CD4-positive, alpha-beta T cell treated with Interleukin-4 for 1 hour (primary cell): Measurements from ENCODE around the gene SLC35B1.
"Not testable (repeated sequence)": the region's sequence is repeated elsewhere in the genome, so short reads cannot be mapped to it uniquely, and the experiment has no call there.

Experiments
- DNase-seq, 2 donors: peaks; one replicate each; pipeline ENCODE4 v3.0.0-alpha.2; 2020 to 2022

Gene SLC35B1

DNA sequence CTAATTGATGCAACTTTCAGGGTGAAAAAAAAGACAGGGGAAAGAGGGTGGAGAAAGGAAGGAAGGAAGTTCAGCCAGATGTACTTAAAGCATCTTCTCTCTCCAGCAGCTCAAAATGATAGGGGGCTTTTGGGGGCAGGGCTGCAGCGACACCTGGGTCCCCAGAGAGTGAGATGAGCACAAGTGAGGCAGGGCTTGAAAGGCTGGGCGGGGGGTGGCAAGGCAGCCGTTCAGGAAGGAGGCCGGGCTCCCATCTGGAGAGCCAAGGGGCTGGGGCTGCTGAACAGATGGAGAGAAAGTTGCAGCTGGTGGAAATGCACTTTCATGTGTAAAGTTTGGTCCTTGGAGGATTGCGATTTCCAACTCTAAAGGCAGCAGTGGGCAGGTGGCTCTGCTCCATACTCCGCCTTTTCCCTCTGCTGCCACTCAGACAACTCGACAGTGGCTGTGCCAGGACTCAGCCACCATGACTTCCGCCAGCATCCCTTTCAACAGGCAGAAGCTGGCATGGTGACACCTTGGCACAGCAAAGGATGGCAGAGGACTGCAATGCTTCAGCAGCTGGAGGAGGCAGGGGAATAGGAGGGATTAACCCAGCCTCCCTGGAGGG, 7.7 kb downstream of the SLC35B1 start:
- DNase-seq = no peak

GRCh38 chr17:49698005-49698404, 9.8 kb downstream of the SLC35B1 start:
- no peak for DNase-seq

DNA sequence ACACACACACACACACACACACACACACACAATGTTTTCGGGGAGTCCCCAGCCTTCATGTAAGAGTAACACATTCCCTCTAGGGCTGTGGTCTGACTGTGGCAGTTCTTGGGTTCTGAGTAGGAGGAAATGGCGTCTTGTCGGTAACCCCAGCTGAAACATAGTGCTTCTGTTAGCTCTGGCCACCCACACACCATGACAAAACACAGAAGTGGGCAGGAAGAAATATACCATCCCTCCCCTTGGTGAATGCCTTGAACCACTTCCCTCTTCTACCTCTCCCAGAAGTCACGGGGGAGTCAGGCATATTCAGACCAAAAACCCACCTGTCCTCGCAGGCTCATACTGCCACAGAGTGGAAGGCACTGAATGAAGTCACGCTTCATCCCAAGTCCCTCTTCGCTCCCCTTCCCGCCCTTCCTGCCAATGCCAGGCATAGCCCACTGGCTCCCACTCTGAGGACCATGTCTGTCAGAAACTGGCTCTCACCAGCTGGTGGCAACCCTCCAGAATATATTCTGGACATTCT, 11.5 kb downstream of the SLC35B1 start:
- peak; percentile 76 to 83 for DNase-seq

GRCh38 chr17:49695698-49696232, 12.0 kb downstream of the SLC35B1 start:
- DNase-seq = no peak

DNA sequence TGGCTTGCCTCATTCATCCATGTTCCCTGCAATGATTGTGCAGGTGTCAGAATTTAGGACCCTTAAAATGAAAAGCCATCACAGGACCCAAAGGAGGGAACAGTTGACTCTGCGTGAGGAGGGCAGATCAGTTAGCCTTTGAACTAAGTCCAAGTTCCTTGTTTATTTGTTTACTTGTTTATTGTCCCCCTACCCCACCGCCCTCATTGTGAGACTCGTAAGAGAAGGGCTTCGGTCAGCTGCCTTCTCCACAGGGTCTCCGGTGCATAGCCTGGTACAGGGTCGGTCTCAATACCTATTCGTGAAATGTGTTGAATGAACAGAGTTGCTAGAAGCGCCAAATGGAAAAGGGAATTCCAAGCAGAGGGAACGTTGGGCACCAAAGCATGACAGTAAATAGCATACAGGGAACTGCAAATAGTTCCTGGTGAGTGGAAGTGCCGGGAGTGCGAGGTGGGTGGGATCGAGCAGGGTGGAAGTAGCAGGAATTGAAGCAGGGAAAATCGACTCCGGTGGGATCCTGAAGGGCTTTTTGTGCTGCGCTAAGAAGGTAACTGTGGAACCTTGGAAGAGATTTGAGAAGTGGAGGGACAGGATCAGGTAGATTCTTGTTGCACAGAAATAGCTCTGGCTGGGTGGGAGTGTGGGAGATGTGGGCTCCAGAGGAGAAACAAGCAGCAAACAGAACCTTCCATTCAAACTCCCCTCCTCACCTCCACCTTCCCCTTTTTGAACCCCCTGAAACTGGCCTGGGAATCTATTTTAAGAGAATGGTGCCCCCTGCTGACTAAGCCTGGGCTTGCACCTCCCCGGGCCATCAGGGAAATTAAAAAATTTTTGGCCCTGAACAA, 12.7 kb downstream of the SLC35B1 start:
- DNase-seq = peak; percentile 72 to 76

DNA sequence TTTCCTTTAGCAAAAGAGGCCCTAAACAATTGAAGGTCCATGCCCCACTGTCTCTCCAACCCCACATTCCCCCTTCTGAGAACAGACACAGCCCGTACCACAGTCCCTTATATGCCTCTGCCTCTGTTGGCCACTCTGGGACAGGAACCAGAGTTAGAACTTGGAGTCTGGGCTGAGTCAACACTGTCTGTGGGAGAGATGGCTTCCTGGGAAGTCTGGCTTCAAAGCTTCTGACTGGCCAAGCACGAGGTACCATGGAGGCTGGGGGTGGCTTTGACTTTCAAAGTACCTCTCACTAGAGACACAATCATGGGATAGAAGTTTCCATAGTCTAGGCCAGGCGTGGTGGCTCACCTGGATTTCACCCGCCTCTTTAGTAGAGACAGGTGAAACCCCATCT, 15.0 kb downstream of the SLC35B1 start:
- DNase-seq = no peak

- no peak for DNase-seq
Observed at GRCh38 chr17:49691677-49692191, 16.0 kb downstream of the SLC35B1 start.

DNA sequence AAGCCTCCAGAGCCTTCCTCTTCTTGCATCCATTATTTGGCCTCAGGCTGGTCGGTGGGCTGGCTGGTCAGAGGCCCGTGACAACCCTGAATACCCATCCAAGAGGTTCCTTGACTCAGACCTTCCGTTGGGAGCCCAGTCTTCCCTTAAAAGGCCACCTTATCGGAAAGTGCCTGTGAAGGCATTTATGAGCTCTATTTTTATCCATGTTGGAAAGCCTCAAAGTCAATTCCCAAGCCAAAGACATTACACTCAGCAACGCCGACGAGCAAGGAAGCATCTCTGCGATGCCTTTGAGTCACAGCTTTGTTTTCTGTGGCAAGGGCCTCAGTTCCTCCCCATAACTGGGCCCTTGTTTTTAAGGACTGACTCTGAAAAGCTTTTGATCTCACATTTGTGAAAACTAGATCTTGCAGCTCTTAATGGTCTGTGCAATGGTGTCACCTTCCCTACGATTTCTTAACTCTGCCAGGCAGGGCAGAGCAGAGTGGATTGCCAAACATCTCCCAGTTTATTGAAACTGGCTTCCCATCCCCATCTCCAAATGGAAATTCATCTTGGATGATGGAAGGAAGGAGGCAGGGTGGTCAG, 16.6 kb downstream of the SLC35B1 start:
- DNase-seq = no peak

DNA sequence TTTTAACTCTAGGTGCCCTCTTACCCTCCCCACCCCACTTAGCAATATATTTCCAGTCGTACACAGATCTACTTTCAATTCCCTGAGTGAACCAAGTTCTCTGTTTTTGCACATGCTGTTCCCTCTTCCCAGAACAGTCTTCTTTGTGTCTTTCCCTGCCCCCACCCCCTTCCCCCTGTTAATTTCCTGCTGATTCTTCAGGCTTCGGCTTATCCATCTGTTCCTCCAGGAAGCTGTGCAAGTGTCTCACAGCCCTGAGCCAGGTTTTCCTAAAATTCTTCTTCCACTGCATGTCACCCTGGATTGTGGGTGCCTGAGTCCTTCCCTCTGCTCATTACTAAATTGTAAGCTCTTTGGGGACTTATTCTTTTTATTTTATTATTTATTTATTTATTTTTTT, 17.5 kb downstream of the SLC35B1 start:
- no peak for DNase-seq

GRCh38 chr17:49688848-49689247, 18.9 kb downstream of the SLC35B1 start:
- DNase-seq = no peak

DNA sequence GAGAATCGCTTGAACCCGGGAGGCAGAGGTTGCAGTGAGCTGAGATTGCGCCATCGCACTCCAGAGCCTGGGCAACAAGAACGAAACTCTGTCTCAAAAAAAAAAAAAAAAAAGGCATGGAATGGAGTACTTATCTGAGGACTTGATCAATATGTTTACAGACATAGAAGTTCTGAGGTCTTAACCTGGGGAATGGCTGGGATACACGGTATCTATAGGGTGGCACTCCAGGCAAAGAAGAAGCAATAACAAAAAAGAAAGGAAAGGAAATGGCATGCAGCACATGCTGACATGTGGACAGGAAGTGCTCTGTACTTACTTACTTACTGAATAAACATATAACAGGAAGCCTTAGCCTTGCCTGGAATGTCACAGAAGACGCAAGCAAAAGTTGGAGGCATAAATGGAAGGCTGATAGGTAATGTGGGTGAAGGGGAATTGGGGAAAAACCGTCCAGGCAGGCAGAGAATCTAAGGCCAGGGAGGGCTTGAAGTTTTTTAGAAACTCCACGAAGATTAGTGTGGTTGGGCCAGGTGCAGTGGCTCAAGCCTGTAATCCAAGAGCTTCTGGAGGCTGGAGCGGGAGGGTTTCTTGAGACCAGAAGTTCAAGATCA, 19.8 kb downstream of the SLC35B1 start:
- DNase-seq = peak in 1 of 2 donors; percentile 50

- no peak for DNase-seq
Observed at GRCh38 chr17:49681106-49681979, 26.4 kb downstream of the SLC35B1 start.

DNA sequence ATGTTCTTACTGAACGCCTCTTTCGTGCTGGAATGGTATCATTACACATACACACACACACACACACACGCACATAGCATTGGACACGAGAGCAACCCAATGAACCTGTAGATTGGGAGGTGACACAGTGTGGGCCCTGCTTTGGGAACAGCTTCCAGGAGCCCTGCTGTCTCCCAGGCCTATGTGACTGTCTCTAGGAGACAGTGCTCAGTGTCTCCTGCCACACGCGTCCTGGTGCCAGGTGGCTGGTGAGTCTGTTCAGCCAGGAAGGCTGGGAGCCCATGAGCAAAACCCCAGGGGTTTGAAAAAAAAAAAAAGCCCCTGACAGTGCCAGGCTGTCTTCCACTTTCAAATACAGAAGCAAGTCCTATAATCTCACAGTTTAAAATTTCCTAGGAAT, 27.4 kb downstream of the SLC35B1 start:
- no peak for DNase-seq

- DNase-seq = peak; percentile 100
Observed at GRCh38 chr17:49677933-49678847, 29.6 kb downstream of the SLC35B1 start, which contains the start of gene SPOP. Gene SPOP, minus strand, starts transcription at chr17:49678097. Its CDS starts 55,287 bp downstream, at chr17:49622810.

DNA sequence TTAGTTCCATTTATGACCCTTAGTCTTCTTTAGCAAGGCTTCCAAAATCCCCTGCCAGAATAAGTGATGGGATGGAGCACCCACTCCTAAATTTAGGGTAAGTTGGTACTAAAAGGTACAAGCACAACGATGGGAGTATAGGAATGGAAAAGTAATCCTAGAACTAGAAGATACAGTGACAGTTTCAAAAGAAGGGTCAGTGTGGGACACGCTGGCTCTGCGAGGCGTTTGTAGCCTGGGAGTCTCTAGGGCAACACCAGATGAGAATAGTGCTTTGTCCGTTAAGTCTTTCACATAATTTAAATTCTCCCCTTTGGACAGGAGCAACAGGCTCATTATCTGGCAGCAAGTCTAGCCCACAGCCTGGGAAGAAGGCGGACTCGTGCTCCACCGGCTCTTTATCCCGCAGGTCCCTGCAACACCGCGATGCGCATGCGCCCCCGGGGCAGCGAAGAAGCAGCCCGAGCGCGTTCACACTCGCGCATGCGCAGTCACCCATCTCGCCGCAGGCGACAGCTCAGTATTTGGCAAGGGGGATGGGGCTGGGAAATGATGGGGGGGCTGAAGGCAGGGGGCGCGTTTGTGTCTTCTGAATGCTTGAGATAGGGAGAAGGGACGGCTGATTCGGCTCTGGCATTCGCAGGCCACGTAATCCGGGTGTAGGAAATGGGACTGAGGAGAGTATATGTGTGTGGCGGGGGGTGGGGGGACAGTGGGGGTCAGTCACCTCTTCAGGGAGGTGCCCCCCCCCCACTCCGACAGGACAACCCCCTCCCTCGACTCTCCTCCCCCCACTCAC, 30.4 kb downstream of the SLC35B1 start:
- DNase-seq = peak; percentile 94 to 96

GRCh38 chr17:49676276-49676868, 31.4 kb downstream of the SLC35B1 start:
- DNase-seq = peak; percentile 80 to 91

GRCh38 chr17:49674507-49674906, 33.3 kb downstream of the SLC35B1 start:
- no peak for DNase-seq

DNA sequence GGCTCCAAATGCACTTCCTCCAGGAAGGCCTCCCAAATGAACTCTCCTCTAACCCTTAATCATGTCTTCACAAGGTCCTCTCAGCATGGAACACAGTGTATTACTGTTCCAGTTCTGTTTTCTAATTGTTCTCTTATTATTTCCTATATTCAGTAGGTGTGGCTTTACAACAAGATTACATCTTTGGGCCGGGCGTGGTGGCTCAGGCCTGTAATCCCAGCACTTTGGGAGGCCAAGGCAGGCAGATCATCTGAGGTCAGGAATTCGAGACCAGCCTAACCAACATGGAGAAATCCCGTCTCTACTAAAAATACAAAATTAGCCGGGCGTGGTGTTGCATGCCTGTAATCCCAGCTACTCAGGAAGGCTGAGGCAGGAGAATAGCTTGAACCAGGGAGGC, 34.1 kb downstream of the SLC35B1 start:
- not testable (repeated sequence) for DNase-seq

- no peak for DNase-seq
Observed at GRCh38 chr17:49670641-49671040, 37.1 kb downstream of the SLC35B1 start.
